NCI-H774 (cell line): ENCODE data around the gene C5.
"Not testable (repeated sequence)": the region's sequence is repeated elsewhere in the genome, so short reads cannot be mapped to it uniquely, and the experiment has no call there.

ENCODE experiments used
- DNase-seq: peaks from one replicate; lab custom pipeline; 2025; lab: John Stamatoyannopoulos, UW

The C5 gene

DNA sequence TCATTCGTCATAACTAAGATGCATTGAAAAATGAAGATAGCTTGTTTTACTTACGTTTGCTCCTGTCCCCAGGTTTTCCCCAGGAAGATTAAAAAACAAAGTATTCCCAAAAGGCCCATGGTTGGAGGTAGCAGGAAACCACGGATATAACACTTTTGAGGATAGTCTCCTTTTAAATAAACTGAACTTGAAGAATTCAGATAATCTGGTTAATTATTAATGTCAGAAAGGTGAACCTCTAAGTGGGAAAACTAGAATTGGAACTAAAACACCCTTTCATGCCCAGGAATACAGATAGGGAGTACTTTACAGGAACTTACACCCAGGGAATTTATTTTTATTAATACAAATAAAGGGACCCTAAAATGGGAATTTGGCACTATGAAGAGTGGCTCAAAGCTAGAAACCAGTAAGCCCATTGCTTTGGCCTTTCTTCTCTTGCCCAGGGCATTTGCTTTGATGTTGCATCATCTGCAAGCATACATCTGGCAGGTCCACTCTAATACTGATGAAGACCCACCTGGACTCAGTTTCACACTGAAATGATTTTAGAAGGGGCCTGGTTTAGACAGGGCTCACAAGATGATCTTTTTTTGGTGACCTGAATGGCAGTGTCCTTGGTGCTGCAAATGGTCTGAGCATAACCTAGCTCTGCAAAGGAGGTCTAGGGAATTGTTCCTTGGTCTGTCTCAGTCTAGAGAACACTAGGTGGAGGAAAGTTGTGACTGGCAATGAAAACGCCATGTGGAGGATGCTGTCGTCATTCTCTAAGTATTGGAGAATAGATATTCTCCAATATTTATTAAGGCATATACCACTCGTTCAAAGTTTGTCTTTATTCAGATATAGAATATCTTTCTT is at the start of gene C5:
C5 (minus strand) TSS at position 148 of the 861 bp plus-strand sequence; CDS start at position 119, 29 bp downstream.
- DNase-seq = no peak

GRCh38 chr9:121098567-121099198 is 48.6 kb upstream of the C5 start:
- DNase-seq = no peak

- DNase-seq = no peak
Measured at GRCh38 chr9:121095057-121095456, 45.0 kb upstream of the C5 start.

DNA sequence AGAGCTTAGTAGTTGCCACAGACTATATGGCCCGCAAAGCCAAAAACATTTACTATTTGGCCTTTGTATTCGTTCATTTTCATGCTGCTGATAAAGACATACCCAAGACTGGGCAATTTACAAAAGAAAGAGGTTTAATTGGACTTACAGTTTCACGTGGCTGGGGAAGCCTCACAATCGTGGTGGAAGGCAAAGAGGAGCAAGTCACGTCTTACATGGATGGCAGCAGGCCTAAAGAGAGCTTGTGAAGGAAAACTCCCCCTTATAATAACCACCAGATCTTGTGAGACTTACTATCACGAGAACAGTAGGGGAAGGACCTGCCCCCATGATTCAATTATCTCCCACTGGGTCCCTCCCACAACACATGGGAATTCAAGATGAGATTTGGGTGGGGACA is 40.7 kb upstream of the C5 start:
- DNase-seq = not testable (repeated sequence)

DNA sequence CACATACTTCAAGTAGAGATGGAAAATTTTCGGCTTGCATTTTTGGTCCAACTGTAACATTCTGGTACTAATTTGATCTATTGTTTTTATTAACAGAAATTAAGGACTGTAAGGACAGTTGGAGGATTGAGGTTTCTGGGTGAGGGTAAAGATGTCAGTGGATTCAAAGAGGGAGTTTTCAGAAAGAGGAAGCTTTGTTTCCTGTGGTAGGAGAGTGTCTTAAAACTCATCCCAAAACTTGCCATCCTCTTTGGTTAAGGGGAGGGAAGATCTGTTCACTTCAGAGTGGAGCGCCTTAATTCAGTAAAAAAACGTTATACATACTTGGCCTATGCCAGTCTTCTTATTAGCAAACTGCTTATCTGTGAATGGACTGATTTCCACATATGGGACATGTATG is 38.5 kb upstream of the C5 start:
- DNase-seq = no peak

DNA sequence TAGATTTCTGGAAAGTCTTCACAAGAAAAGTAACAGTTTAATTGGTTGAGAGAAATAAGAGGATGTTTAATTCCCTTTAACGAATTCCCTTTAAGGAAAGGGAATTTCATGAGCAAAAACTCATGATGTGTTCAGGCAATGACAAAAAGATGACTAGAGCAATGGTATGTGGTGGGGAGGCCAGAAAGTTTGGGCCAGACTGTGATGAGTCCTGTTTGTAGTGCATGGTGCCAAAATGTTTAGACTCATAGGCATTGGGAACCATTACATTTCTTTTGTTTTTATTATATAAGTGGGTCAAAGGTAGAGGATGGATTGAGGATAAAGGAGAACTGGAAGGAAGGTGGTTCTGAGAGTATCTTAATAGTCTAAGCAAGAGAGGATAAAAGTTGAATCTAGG is 35.6 kb upstream of the C5 start:
- no peak for DNase-seq

- DNase-seq = no peak
Measured at GRCh38 chr9:121082075-121082474, 32.0 kb upstream of the C5 start.

- DNase-seq = peak; percentile 60
Measured at GRCh38 chr9:121075251-121076036, 25.4 kb upstream of the C5 start.

- peak; percentile 97 for DNase-seq
Measured at GRCh38 chr9:121074370-121075250, 24.5 kb upstream of the C5 start, which contains the start of gene CNTRL. Gene CNTRL (plus strand): TSS chr9:121074955. CDS start chr9:121088327, 13,372 bp downstream.

DNA sequence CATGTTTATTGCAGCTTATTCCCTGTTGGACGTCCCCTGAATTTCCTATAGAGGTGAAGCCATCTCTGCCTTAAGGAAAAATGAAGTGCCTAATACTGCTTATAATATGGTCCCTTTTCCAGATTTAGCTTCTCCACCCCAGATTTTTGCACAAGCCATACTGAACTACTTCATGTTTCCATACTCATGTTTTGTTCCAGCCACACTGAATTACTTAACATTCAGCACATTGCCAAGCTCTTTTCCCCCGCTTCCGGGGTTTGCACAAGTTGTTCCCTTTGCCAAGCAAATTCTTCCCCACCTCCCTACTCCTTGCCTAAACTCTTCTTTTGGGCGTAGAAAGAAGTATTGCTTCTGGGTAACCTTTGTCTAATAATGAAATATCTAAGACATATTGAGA is 23.0 kb upstream of the C5 start:
- no peak for DNase-seq

GRCh38 chr9:121071756-121072421 is 21.8 kb upstream of the C5 start:
- DNase-seq = no peak

- DNase-seq = no peak
Measured at GRCh38 chr9:121071370-121071755, 21.3 kb upstream of the C5 start.

DNA sequence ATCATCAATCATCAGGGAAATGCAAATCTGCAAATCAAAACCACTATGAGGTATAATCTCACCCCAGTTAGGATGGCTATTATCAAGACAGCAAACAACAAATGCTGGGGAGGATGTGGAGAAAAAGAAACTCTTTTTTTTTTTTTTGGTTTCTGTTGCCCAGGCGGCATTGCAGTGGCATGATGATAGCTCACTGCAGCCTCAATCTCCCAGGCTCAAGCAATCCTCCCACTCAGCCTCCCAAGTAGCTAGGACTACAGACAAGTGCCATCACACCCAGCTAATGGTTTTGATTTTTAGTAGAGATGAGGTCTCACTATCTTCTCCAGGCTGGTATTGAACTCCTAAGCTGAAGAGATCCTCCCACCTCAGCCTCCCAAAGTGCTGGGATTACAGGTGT is 19.3 kb upstream of the C5 start:
- no peak for DNase-seq

GRCh38 chr9:121067640-121068039 is 17.6 kb upstream of the C5 start:
- DNase-seq = no peak

DNA sequence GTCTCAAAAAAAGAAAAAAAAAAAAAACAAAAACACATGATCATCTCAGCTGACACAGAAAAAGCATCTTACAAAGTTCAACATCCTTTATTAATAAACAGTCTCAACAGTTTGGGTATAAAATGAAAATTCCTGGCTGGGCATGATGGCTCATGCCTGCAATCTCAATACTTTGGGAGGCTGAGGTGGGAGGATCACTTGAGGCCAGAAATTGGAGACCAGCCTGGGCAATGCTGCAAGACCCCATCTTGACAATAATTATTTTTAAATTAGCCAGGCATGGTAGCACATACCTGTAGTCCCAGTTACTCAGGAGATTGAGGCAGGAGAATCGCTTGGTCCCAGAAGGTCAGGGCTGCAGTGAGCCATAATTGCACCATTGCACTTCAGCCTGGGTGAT is 16.8 kb upstream of the C5 start:
- DNase-seq = no peak

- DNase-seq = peak; percentile 57
Measured at GRCh38 chr9:121059998-121060636, 10.0 kb upstream of the C5 start.

- no peak for DNase-seq
Measured at GRCh38 chr9:121059513-121059912, 9.4 kb upstream of the C5 start.

GRCh38 chr9:121057821-121058220 is 7.7 kb upstream of the C5 start:
- DNase-seq = no peak

DNA sequence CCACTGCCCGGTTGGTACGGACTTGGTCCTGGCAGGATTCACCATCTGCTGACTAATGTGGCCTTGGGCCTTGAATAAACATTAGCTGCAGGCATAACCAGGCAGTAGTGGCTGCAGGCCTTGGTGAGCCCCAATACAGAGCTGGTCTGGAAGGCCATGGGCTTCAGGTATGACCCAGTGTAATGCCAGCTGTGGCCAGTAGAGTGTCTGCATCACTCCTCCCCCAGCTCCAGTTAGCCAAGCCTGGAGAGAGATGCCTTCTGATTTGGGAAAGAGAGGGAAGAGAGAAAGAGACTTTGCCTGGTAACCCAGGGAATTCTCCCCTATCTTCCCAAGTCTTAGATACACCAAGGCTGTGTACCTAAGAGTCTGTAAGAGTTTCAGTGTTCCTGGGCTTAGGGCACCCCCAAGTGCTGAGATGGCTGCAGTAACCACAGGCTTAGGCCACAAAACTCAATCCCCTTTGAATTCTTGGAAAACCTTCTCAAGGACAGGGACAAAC is 5.6 kb upstream of the C5 start:
- no peak for DNase-seq

DNA sequence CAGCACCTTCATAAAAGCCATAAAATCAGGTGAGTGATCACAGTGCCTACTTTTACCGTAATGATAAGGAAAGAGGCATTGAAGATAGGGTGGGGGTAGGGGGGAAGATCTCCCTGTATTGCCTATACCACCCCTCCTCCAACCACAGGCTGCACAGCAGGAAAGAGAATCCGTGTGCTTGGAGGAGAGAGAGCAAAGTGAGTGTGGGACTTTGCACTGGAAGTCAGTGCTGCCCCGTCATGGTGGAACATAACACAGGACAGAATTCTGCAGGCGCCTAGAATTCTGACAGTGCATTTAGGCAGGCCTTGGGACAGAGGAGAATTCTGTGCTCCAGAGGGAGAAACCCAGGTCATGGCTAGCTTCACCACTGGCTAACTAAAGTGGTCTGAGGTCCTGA is 3.5 kb upstream of the C5 start:
- DNase-seq = no peak
